ENCODE results near the gene PLCD3. TPM values are rescaled to one million over a fixed set of nuclear protein-coding genes. Genes with fewer than 3 reads are reported as not detected.

The PLCD3 gene
- total and polyA plus RNA-seq, 2 of the 13 experiments (the other 11 are each of a cell fraction or from before 2014, with no cell fraction given), result 11.3 to 39.1 TPM

- TF ChIP-seq CTCF (CRISPR knock-in tag; IDR thresholded peaks at IDR 0.05) (peak; percentile 91), RBFOX2 (IDR thresholded peaks at IDR 0.05; ENCODE audit: low read depth, low read length) (peak; percentile 74), ZNF747 (CRISPR knock-in tag; IDR thresholded peaks at IDR 0.05; ENCODE audit: borderline replicate concordance) (0 out of 2 replicates have a peak, but pooled peaks have one; percentile 25), ZNF501 (CRISPR knock-in tag; IDR thresholded peaks at IDR 0.05) (peak; percentile 93), U2AF2 (IDR thresholded peaks at IDR 0.05; ENCODE audit: low read depth, low read length) (0 out of 2 replicates have a peak, but pooled peaks have one; percentile 14), ZKSCAN5 (CRISPR knock-in tag; IDR thresholded peaks at IDR 0.05) (0 out of 2 replicates have a peak, but pooled peaks have one; percentile 18), ZNF256 (CRISPR knock-in tag; conservative IDR thresholded peaks at IDR 0.05) (0 out of 2 replicates have a peak, but pooled peaks have one; percentile 63), ZSCAN21 (CRISPR knock-in tag; IDR thresholded peaks at IDR 0.05; ENCODE audit: borderline replicate concordance) (peak; percentile 87; the same call in 1 of the 2 replicates), ZNF44 (CRISPR knock-in tag; IDR thresholded peaks at IDR 0.05) (no peak), NFATC3 (CRISPR knock-in tag; IDR thresholded peaks at IDR 0.05) (no peak; the same call in 1 of the 2 replicates), ZBTB38 (CRISPR knock-in tag; IDR thresholded peaks at IDR 0.05) (no peak; the same call in 1 of the 2 replicates), POLR2G (IDR thresholded peaks at IDR 0.05; ENCODE audit: low read depth, low read length) (peak; percentile 68; the same call in 1 of the 2 replicates), ZMAT3 (CRISPR knock-in tag; conservative IDR thresholded peaks at IDR 0.05) (peak; percentile 77), ZNF30 (CRISPR knock-in tag; IDR thresholded peaks at IDR 0.05) (0 out of 2 replicates have a peak, but pooled peaks have one; percentile 45), SIX4 (CRISPR knock-in tag; IDR thresholded peaks at IDR 0.05) (no peak), ZNF143 (CRISPR knock-in tag; IDR thresholded peaks at IDR 0.05) (peak; percentile 58; the same call in 1 of the 2 replicates), PAWR (CRISPR knock-in tag; IDR thresholded peaks at IDR 0.05; ENCODE audit: borderline replicate concordance) (0 out of 2 replicates have a peak, but pooled peaks have one; percentile 57), GTF3A (CRISPR knock-in tag; conservative IDR thresholded peaks at IDR 0.05) (no peak; the same call in 1 of the 2 replicates), GABPB1 (CRISPR knock-in tag; IDR thresholded peaks at IDR 0.05) (peak; percentile 49; the same call in 1 of the 2 replicates), NR2F1 (CRISPR knock-in tag; IDR thresholded peaks at IDR 0.05) (no peak; a peak in 1 of 4 replicates), CBFB (CRISPR knock-in tag; IDR thresholded peaks at IDR 0.05) (no peak)
- TF ChIP-seq, protein P1, sequence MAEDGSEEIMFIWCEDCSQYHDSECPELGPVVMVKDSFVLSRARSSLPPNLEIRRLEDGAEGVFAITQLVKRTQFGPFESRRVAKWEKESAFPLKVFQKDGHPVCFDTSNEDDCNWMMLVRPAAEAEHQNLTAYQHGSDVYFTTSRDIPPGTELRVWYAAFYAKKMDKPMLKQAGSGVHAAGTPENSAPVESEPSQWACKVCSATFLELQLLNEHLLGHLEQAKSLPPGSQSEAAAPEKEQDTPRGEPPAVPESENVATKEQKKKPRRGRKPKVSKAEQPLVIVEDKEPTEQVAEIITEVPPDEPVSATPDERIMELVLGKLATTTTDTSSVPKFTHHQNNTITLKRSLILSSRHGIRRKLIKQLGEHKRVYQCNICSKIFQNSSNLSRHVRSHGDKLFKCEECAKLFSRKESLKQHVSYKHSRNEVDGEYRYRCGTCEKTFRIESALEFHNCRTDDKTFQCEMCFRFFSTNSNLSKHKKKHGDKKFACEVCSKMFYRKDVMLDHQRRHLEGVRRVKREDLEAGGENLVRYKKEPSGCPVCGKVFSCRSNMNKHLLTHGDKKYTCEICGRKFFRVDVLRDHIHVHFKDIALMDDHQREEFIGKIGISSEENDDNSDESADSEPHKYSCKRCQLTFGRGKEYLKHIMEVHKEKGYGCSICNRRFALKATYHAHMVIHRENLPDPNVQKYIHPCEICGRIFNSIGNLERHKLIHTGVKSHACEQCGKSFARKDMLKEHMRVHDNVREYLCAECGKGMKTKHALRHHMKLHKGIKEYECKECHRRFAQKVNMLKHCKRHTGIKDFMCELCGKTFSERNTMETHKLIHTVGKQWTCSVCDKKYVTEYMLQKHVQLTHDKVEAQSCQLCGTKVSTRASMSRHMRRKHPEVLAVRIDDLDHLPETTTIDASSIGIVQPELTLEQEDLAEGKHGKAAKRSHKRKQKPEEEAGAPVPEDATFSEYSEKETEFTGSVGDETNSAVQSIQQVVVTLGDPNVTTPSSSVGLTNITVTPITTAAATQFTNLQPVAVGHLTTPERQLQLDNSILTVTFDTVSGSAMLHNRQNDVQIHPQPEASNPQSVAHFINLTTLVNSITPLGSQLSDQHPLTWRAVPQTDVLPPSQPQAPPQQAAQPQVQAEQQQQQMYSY (CRISPR knock-in tag; IDR thresholded peaks at IDR 0.05), result peak; percentile 80
- TF ChIP-seq, protein P2, sequence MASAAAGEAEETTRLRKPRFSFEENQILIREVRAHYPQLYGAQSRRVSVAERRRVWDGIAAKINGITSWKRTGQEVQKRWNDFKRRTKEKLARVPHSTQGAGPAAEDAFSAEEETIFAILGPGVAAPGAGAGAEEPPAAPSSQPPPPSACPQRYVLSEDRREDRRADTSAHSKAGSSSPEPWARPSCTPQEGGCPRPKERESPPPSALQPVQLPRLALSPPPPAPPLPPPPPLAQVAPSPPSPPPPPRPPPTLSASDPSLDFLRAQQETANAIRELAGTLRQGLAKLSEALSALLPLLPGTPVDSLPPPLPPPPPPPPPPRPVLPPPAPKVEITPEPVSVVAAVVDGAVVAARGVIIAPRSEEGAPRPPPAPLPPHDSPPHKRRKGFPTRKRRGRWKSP (CRISPR knock-in tag; IDR thresholded peaks at IDR 0.05), result peak; percentile 55; the same call in 1 of the 2 replicates
Measured at GRCh38 chr17:45132572-45133463, 503 bp upstream of the PLCD3 start (continued).
